Testis (tissue), 3 donors: ENCODE results near the gene FYB1. TPM values are rescaled to one million over a fixed set of nuclear protein-coding genes. Genes with fewer than 3 reads are reported as not detected.

Experiments
- DNase-seq: peaks from one replicate; pipeline ENCODE4 v3.0.0-alpha.2; 2019
- H3K27ac ChIP-seq, 2 donors: fragments of 200-600 bp; sonication (generic); one replicate each; pipeline ENCODE4 v1.5.1; 2019
- H3K27me3 ChIP-seq: fragments of 200-600 bp; sonication (generic); one replicate; pipeline ENCODE4 v1.5.1; 2019
- H3K36me3 ChIP-seq: fragments of 200-600 bp; sonication (generic); one replicate; pipeline ENCODE4 v1.5.1; 2017; ENCODE audit warnings: low read depth; ENCODE audit errors: missing control alignments
- H3K4me1 ChIP-seq: fragments of 200-600 bp; sonication (generic); one replicate; pipeline ENCODE4 v1.5.1; 2019
- H3K4me3 ChIP-seq, 2 donors: fragments of 200-600 bp; sonication (generic); one replicate each; pipeline ENCODE4 v1.5.1; 2017 to 2019
- H3K9me3 ChIP-seq: fragments of 200-600 bp; sonication (generic); one replicate; pipeline ENCODE4 v1.5.1; 2017
- CTCF ChIP-seq, 3 experiments: fragments of 450-650 bp in 2 of 3; fragments of 200-600 bp in 1 of 3; sonication (generic) in 1 of 3; IDR thresholded peaks; one replicate each; pipeline ENCODE4 v1.5.1; 2016 to 2019; ENCODE audit warnings: antibody characterized with exemption in 3 of 3, mild to moderate bottlenecking in 2 of 3, moderate library complexity in 1 of 3
- POLR2A ChIP-seq: fragments of 450-650 bp; IDR thresholded peaks from one replicate; pipeline ENCODE4 v1.6.1; 2017; ENCODE audit warnings: antibody characterized with exemption, mild to moderate bottlenecking, moderate library complexity
- WGBS, 2 donors: methylation state at CpG; one replicate each; pipeline ENCODE4 v1.1.5; 2018; 5-methylcytosine and 5-hydroxymethylcytosine counted together
- intact Hi-C: fragments of 100-400 bp; cut with DNase I; formaldehyde crosslinking; loops from one replicate; pipeline ENCODE4 v1.15.1; 2023; ENCODE audit warnings: low total_unique reads
- polyA plus RNA-seq: library from polyadenylated mRNA; stranded (reverse); fragments of 350-450 nt; fragmentation: Illumina TruSeq; extraction: RNeasy Lipid Tissue Mini Kit (QIAGEN cat#74804); gene quantifications from one replicate; pipeline ENCODE4 v1.2.3, GENCODE V29; 2014; ENCODE audit warnings: low read depth, low replicate concordance; ENCODE audit not compliant: insufficient read depth
- total RNA-seq, 2 donors: library from RNA; depleted of rRNA; stranded (reverse); fragments of >200 nt; gene quantifications; one replicate each; pipeline ENCODE4 v1.2.3, GENCODE V29; 2016

Gene FYB1
- total and polyA plus RNA-seq, 3 donors from 2014 or later, result 2.5 to 8.6 (median 6.0) TPM

- Histone ChIP-seq H3K36me3 (no peaks in the 10 kb centered on the region), H3K4me1 (no peaks in the 10 kb centered on the region), H3K4me3 (no peak overlapping the region), H3K27ac (no peak overlapping the region), H3K9me3 (no peaks in the 10 kb centered on the region), H3K27me3 (no peaks in the 10 kb centered on the region)
- WGBS, 2 donors, result 88 to 90% methylated on average over 3 of the region's 3 CpGs
- intact Hi-C loops, result no loop called here
- no peak for DNase-seq
- TF ChIP-seq CTCF (IDR thresholded peaks at IDR 0.05), result no peak
- no peak for TF ChIP-seq POLR2A
Observed at GRCh38 chr5:39195198-39195826, 24.1 kb downstream of the FYB1 start.

- H3K27me3 ChIP-seq, result no peaks in the 10 kb centered on the region
- 70 to 82% methylated on average over 11 of the region's 11 CpGs for WGBS, 2 donors
- intact Hi-C loops, result no loop called here
- no peaks in the 10 kb centered on the region for H3K36me3 ChIP-seq
- TF ChIP-seq POLR2A, result no peak
- no peak for TF ChIP-seq CTCF (IDR thresholded peaks at IDR 0.05)
- DNase-seq, result no peak
- H3K27ac ChIP-seq, result no peak overlapping the region
- H3K4me1 ChIP-seq, result no peaks in the 10 kb centered on the region
- no peak overlapping the region for H3K4me3 ChIP-seq
- H3K9me3 ChIP-seq, result no peaks in the 10 kb centered on the region
Observed at GRCh38 chr5:39194466-39195136, 24.8 kb downstream of the FYB1 start.

- Histone ChIP-seq H3K27ac (no peak overlapping the region), H3K36me3 (no peaks in the 10 kb centered on the region), H3K4me3 (no peak overlapping the region), H3K27me3 (no peaks in the 10 kb centered on the region), H3K4me1 (no peaks in the 10 kb centered on the region), H3K9me3 (no peaks in the 10 kb centered on the region)
- TF ChIP-seq POLR2A (no peak), CTCF (IDR thresholded peaks at IDR 0.05) (no peak)
- DNase-seq, result no peak
- WGBS, 2 donors, result 74 to 75% methylated on average over 6 of the region's 6 CpGs
- intact Hi-C loops, result no loop called here
Observed at GRCh38 chr5:39193553-39194465, 25.6 kb downstream of the FYB1 start.

- TF ChIP-seq CTCF (IDR thresholded peaks at IDR 0.05), result no peak
- TF ChIP-seq POLR2A, result no peak
- Histone ChIP-seq H3K27ac (no peak overlapping the region), H3K4me3 (no peak overlapping the region), H3K9me3 (no peaks in the 10 kb centered on the region), H3K4me1 (no peaks in the 10 kb centered on the region), H3K36me3 (no peaks in the 10 kb centered on the region), H3K27me3 (no peaks in the 10 kb centered on the region)
- DNase-seq, result no peak
- WGBS, 2 donors, result 85 to 88% methylated on average over 2 of the region's 2 CpGs
- intact Hi-C loops, result no loop called here
Observed at GRCh38 chr5:39192450-39193160, 26.8 kb downstream of the FYB1 start.
